SIG-M5 treated with dmso at 0.1 percent for 504 hours (cell line): Measurements from ENCODE around the gene LACRT.
"Not testable (repeated sequence)": the region's sequence is repeated elsewhere in the genome, so short reads cannot be mapped to it uniquely, and the experiment has no call there.

ENCODE experiments used
- DNase-seq: peaks from one replicate; lab custom pipeline; 2025; ENCODE audit not compliant: unreplicated experiment; lab: John Stamatoyannopoulos, UW

Gene LACRT

GRCh38 chr12:54634795-54635194, at the start of gene LACRT:
TSS of gene LACRT (minus strand) at chr12:54634895. CDS start at chr12:54634841, 54 bp downstream.
- no peak for DNase-seq

- DNase-seq = no peak
These were observed 48.7 kb upstream of the LACRT start for GRCh38 chr12:54683398-54683797.

GRCh38 chr12:54682674-54683073, 48.0 kb upstream of the LACRT start:
- no peak for DNase-seq

DNA sequence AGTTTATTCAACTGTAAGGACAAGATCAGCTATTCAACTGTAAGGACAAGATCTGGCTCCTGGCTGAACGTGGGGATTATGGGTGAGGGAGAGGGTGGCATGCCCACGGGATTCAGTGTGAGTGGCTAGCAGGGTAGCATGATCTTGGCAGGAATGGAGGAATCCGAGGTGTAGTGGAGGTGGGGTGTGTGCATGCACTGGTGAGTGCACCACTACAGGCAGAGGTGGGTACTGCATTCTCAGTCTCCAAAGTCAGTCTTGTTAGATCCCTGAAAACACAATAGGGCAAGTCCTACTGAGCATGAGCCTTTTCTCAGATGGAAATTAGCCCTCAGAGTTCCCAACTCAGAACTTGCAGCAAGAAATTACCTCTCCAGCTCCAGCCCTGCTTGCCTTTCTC, 45.7 kb upstream of the LACRT start:
- DNase-seq = peak; percentile 37

GRCh38 chr12:54678131-54678530, 43.4 kb upstream of the LACRT start:
- DNase-seq = no peak

- DNase-seq = no peak
These were observed 33.2 kb upstream of the LACRT start for GRCh38 chr12:54667945-54668344.

GRCh38 chr12:54666008-54666407, 31.3 kb upstream of the LACRT start:
- no peak for DNase-seq

DNA sequence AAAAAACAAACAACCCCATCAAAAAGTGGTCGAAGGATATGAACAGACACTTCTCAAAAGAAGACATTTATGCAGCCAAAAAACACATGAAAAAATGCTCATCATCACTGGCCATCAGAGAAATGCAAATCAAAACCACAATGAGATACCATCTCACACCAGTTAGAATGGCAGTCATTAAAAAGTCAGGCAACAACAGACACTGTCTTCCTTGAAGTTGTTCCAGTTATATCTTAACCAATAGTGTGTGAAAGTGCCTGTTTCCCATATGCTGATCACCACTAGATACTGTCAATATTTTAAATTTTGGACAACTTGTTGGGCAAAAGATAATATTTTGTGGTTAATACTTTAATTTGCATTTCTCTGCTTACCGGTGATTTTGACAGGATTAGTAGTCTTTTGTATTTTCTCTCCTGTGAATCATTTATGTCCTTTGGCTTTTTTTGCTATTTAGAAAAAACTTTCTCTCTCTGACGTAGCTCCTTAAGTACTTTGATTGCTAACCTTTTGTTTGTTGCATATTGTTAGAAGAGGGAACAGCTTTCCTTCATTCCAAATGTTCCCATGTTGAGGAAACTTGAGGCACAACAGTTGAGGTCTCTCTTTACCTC, 30.4 kb upstream of the LACRT start:
- not testable (repeated sequence) for DNase-seq

DNA sequence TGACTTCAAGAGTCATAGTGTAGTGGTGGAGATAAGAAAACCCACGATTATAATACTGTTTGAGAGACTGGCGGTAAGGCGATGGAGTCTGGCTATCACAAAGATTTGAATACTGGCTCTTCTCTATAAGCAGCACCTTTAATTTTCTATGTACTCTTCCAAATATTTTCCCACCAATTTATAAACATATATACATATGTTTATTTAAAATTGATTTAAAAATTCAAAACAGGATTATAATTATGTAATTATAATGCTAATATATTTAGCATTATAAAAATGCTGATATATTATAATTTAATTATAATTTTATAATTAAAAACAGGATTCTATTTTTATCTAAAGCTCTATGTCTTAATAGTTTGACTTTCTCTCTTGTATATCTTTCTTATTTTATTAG, 28.9 kb upstream of the LACRT start:
- no peak for DNase-seq

- DNase-seq = no peak
These were observed 27.3 kb upstream of the LACRT start for GRCh38 chr12:54662026-54662425.

GRCh38 chr12:54661048-54661447, 26.4 kb upstream of the LACRT start:
- DNase-seq = peak; percentile 5

DNA sequence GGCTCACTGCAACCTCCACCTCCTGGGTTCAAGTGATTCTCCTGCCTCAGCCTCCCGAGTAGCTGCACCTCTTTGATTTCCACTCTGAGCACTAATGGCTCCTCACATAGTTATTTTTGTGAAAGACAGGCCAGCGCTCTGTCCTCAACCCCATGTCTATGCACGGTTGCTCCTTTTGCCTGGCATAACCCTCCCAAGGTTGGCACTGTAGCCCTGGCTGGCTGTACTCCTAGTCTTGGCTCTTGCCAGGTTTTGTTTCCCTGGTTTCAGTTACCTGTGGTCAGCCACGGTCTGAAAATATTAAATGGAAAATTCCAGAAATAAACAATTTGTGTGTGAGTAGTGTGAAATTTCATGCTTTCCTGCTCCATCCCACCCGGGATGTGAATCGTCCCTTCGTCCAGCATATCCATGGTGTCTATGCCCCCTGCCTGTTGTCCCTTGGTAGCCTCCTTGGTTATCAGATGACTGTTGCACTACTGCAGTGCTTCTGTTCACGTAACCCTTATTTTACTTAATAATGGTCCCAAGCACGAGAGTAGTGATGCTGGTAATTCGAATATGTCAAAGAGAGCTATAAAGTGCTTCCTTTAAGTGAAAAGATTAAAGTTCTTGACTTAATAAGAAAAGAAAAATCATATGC, 25.7 kb upstream of the LACRT start:
- DNase-seq = no peak

DNA sequence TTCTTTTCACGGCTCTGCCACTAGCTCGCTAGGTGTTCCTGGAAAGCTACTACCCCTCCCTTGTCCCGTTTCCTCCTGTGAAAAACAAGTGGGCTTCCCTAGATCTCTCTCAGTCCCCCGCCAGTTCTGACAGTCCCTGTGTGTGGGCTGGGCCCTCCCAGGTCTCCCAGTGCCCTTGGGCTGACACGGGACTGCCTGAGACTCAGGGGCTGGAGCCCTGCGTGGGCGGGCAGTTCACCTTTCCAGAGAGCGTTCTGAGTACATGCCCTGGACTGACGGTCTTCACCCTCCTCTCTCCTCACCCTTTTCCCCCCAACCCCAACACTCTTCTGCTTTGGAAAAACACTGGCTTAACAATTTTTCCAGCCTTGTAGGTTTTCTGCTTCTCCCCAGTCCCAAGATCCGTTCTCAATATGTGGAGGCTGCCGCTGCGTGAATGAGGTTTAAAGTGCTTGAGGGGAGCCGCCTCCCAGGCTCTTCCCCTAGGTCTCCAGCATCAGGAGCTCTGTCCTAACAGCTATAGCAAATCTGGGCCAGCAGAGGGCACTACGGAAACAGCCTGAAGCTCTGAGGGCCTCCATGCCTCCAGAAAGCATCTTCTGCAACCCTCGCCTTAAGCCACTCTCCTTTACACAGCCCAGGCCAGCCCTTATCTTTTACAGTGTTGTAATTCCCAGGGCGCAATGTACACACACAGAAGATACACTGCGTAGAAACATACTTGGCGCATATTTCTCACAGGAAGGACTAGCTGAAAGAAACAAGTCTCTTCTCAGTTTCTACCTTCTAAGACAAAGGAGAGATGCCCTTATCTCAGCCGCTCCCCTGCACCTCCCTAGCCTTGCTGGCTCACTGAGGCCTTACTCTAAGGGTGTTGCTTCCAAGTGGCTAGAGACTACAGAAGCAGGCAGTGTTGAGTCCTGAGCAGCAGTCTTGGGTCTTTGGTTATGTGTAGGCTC, 23.9 kb upstream of the LACRT start:
- DNase-seq = peak; percentile 68

DNA sequence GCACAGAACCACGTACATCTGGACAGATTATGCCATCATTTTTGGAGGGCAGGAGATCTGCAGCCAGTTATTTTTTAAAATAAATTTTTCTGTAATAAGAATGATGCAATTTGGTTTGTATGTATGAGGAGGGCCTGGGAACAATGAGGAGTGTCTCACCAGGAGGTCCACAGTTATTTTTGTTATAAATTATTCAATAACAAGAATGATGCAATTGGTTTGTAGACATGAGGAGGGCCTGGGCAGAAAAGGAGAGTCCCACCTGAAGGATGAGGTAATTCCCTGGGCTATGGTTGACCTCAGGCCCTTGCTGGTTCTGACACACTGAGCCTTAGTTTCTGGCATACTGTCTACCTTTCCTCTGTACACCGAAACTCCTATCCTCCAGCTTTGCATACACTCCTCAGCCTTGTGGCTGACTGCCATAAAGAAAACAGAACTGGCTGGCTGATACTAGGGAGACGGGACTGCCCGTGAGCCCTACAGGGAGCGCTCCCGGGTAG, 22.5 kb upstream of the LACRT start:
- DNase-seq = no peak

- no peak for DNase-seq
These were observed 20.2 kb upstream of the LACRT start for GRCh38 chr12:54654926-54655325.

- DNase-seq = no peak
These were observed 18.3 kb upstream of the LACRT start for GRCh38 chr12:54653025-54653424.

GRCh38 chr12:54650889-54651288, 16.2 kb upstream of the LACRT start:
- no peak for DNase-seq

DNA sequence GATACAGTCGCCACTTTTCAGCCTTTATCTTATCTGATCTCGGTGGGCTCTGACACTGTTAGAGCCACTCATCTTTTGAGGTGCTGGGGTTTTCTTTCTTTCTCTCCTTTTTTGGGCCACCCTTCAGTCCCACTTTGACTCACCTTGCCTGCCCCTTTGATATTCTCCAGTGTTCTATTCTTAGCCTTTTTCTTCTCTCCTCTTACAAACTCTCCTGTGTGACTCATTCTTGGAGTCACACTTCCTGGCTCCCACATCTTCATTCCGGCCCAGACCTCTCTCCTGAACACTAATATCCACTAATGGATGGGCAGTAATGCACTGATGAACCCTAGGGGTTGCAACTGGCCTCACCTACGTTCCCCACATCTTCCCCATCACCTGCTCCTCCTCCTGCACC, 15.7 kb upstream of the LACRT start:
- no peak for DNase-seq

- DNase-seq = no peak
These were observed 15.1 kb upstream of the LACRT start for GRCh38 chr12:54649825-54650224.

- DNase-seq = no peak
These were observed 13.6 kb upstream of the LACRT start, which contains the start of gene DCD for GRCh38 chr12:54648265-54648664. TSS of gene DCD (minus strand) at chr12:54648365. CDS start at chr12:54648303, 62 bp downstream.

DNA sequence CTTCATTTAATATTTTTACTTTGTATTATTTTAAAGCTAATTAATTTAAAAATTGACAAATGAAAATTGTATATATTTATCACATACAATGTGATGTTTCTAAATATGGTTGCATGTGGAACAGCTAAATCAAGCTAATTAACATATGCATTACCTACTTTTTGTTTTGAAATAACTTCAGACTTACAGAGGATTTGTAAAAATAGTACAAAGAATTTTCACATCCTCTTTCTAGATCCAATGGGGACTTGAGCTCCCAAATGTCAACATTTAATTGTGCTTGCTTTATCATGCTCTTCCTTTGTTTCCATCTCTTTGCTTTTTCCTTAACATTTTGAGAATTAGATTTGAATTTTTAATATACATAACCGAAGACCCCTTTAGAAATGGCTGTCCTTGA, 6.9 kb upstream of the LACRT start:
- peak; percentile 83 for DNase-seq

- no peak for DNase-seq
These were observed 6.4 kb upstream of the LACRT start for GRCh38 chr12:54641089-54641488.
